NCI-H774 (cell line): ENCODE data around the gene IQGAP3.
A peak's percentile ranks its signal among the peaks of the same experiment; 100 is the strongest.
"Not testable (repeated sequence)": the region's sequence is repeated elsewhere in the genome, so short reads cannot be mapped to it uniquely, and the experiment has no call there.

ENCODE experiments used
- DNase-seq: peaks from one replicate; lab custom pipeline; 2025; lab: John Stamatoyannopoulos, UW

Gene IQGAP3

GRCh38 chr1:156571919-156572662 is at the start of gene IQGAP3:
TSS of gene IQGAP3 (minus strand) at chr1:156572565. CDS start at chr1:156572529, 36 bp downstream.
- DNase-seq = peak; percentile 83

- no peak for DNase-seq
These were observed 47.2 kb upstream of the IQGAP3 start for GRCh38 chr1:156619582-156619955.

- DNase-seq = peak; percentile 16
These were observed 46.7 kb upstream of the IQGAP3 start, which contains the start of gene HAPLN2 for GRCh38 chr1:156618853-156619581. TSS of gene HAPLN2 (plus strand) at chr1:156619415. CDS start at chr1:156623491, 4,076 bp downstream.

- peak; percentile 14 for DNase-seq
These were observed 44.1 kb upstream of the IQGAP3 start for GRCh38 chr1:156616463-156616862.

GRCh38 chr1:156615946-156616345 is 43.6 kb upstream of the IQGAP3 start:
- DNase-seq = no peak

- no peak for DNase-seq
These were observed 40.3 kb upstream of the IQGAP3 start for GRCh38 chr1:156612666-156613065.

GRCh38 chr1:156610072-156610471 is 37.7 kb upstream of the IQGAP3 start:
- DNase-seq = not testable (repeated sequence)

- peak; percentile 35 for DNase-seq
These were observed 36.6 kb upstream of the IQGAP3 start for GRCh38 chr1:156608981-156609380.

GRCh38 chr1:156608036-156608674 is 35.8 kb upstream of the IQGAP3 start:
- peak; percentile 55 for DNase-seq

GRCh38 chr1:156607344-156607743 is 35.0 kb upstream of the IQGAP3 start:
- not testable (repeated sequence) for DNase-seq

GRCh38 chr1:156602557-156602993 is 30.2 kb upstream of the IQGAP3 start:
- no peak for DNase-seq

- DNase-seq = no peak
These were observed 29.5 kb upstream of the IQGAP3 start for GRCh38 chr1:156601892-156602291.

GRCh38 chr1:156601122-156601830 is 28.9 kb upstream of the IQGAP3 start, which contains the start of gene GPATCH4:
TSS of gene GPATCH4 (minus strand) at chr1:156601479.
- peak; percentile 71 for DNase-seq

- no peak for DNase-seq
These were observed 28.4 kb upstream of the IQGAP3 start for GRCh38 chr1:156600733-156601121.

- DNase-seq = no peak
These were observed 27.4 kb upstream of the IQGAP3 start for GRCh38 chr1:156599811-156600210.

- no peak for DNase-seq
These were observed 26.5 kb upstream of the IQGAP3 start for GRCh38 chr1:156598731-156599432.

GRCh38 chr1:156598125-156598524 is 25.8 kb upstream of the IQGAP3 start:
- DNase-seq = no peak

- DNase-seq = no peak
These were observed 24.1 kb upstream of the IQGAP3 start for GRCh38 chr1:156596426-156596825.

- DNase-seq = no peak
These were observed 22.7 kb upstream of the IQGAP3 start for GRCh38 chr1:156595016-156595415.

GRCh38 chr1:156594190-156594589 is 21.8 kb upstream of the IQGAP3 start:
- DNase-seq = no peak

GRCh38 chr1:156593661-156593989 is 21.3 kb upstream of the IQGAP3 start:
- DNase-seq = no peak
